ENCODE results near the gene TBC1D12. TPM values are rescaled to one million over a fixed set of nuclear protein-coding genes. Genes with fewer than 3 reads are reported as not detected.

The TBC1D12 gene
- total RNA-seq, 2 donors from 2014 or later = 20.7 to 26.7 TPM

GRCh38 chr10:94493463-94493862 lies 91.1 kb downstream of the TBC1D12 start:
- Histone ChIP-seq H3K9me3 (no peaks in the 10 kb centered on the region), H3K4me1 (ENCODE audit: control insufficient read depth in 1 of 2, low read depth in 2 of 2) (peaks cover 0 to 5% of the 10 kb centered on the region in 2 donors), H3K4me3 (no peak overlapping the region), H3K27me3 (replicated peaks; ENCODE audit: insufficient read depth) (no peaks in the 10 kb centered on the region), H3K27ac (no peak overlapping the region), H3K36me3 (no peaks in the 10 kb centered on the region)
- DNase-seq (ENCODE audit: low spot score) = no peak
- ATAC-seq (ENCODE audit: insufficient number of reproducible peaks, low FRiP score, low read depth) = no peak
- TF ChIP-seq CTCF (IDR thresholded peaks at IDR 0.05) = no peak

- no peaks in the 10 kb centered on the region for H3K9me3 ChIP-seq
- no peak overlapping the region for H3K27ac ChIP-seq
- H3K4me1 ChIP-seq (ENCODE audit: control insufficient read depth in 1 of 2, low read depth in 2 of 2) = no peaks in the 10 kb centered on the region
- no peak overlapping the region for H3K4me3 ChIP-seq
- no peak for DNase-seq (ENCODE audit: low spot score)
- TF ChIP-seq CTCF (IDR thresholded peaks at IDR 0.05) = no peak
- no peaks in the 10 kb centered on the region for H3K27me3 ChIP-seq (replicated peaks; ENCODE audit: insufficient read depth)
- ATAC-seq (ENCODE audit: insufficient number of reproducible peaks, low FRiP score, low read depth) = no peak
- no peaks in the 10 kb centered on the region for H3K36me3 ChIP-seq
Observed at GRCh38 chr10:94496010-94496409, 93.7 kb downstream of the TBC1D12 start.

- no peak for DNase-seq (ENCODE audit: low spot score)
- H3K9me3 ChIP-seq = no peaks in the 10 kb centered on the region
Observed at GRCh38 chr10:94496646-94497045, 94.3 kb downstream of the TBC1D12 start.

GRCh38 chr10:94500063-94500462 lies 97.7 kb downstream of the TBC1D12 start:
- TF ChIP-seq CTCF (IDR thresholded peaks at IDR 0.05) = no peak
- Histone ChIP-seq H3K4me1 (ENCODE audit: control insufficient read depth in 1 of 2, low read depth in 2 of 2) (no peaks in the 10 kb centered on the region), H3K9me3 (no peaks in the 10 kb centered on the region), H3K4me3 (no peak overlapping the region), H3K27me3 (replicated peaks; ENCODE audit: insufficient read depth) (no peaks in the 10 kb centered on the region), H3K27ac (no peak overlapping the region), H3K36me3 (no peaks in the 10 kb centered on the region)
- DNase-seq (ENCODE audit: low spot score) = no peak
- no peak for ATAC-seq (ENCODE audit: insufficient number of reproducible peaks, low FRiP score, low read depth)

More at GRCh38 chr10:94496646-94497045, 94.3 kb downstream of the TBC1D12 start:
- H3K27me3 ChIP-seq (replicated peaks; ENCODE audit: insufficient read depth) = no peaks in the 10 kb centered on the region
- no peaks in the 10 kb centered on the region for H3K4me1 ChIP-seq (ENCODE audit: control insufficient read depth in 1 of 2, low read depth in 2 of 2)
- H3K27ac ChIP-seq = no peak overlapping the region
- TF ChIP-seq CTCF (IDR thresholded peaks at IDR 0.05) = no peak
- H3K36me3 ChIP-seq = no peaks in the 10 kb centered on the region
- H3K4me3 ChIP-seq = no peak overlapping the region
- ATAC-seq (ENCODE audit: insufficient number of reproducible peaks, low FRiP score, low read depth) = no peak

- TF ChIP-seq CTCF (IDR thresholded peaks at IDR 0.05) = no peak
- H3K9me3 ChIP-seq = no peaks in the 10 kb centered on the region
- H3K27me3 ChIP-seq (replicated peaks; ENCODE audit: insufficient read depth) = no peaks in the 10 kb centered on the region
- H3K4me1 ChIP-seq (ENCODE audit: control insufficient read depth in 1 of 2, low read depth in 2 of 2) = no peaks in the 10 kb centered on the region
- H3K4me3 ChIP-seq = no peak overlapping the region
- DNase-seq (ENCODE audit: low spot score) (no peak), ATAC-seq (ENCODE audit: insufficient number of reproducible peaks, low FRiP score, low read depth) (no peak)
- peaks cover 4% of the 10 kb centered on the region for H3K36me3 ChIP-seq
- no peak overlapping the region for H3K27ac ChIP-seq
Observed at GRCh38 chr10:94521276-94522250, 119.2 kb downstream of the TBC1D12 start.

Measured in thoracic aorta (tissue), 2 donors.